VCaP (cell line): ENCODE data around the gene FBXW4.
A peak's percentile ranks its signal among the peaks of the same experiment; 100 is the strongest.

Experiments
- H3K27ac ChIP-seq: fragments of 450-650 bp; 2 replicates; pipeline ENCODE4 v1.5.1; 2017
- TF ChIP-seq, protein P1 (sequence below): fragments of 450-650 bp; conservative IDR thresholded peaks from 2 replicates; pipeline ENCODE4 v1.5.1; 2017; ENCODE audit warnings: mild to moderate bottlenecking, moderate library complexity

The FBXW4 gene

DNA sequence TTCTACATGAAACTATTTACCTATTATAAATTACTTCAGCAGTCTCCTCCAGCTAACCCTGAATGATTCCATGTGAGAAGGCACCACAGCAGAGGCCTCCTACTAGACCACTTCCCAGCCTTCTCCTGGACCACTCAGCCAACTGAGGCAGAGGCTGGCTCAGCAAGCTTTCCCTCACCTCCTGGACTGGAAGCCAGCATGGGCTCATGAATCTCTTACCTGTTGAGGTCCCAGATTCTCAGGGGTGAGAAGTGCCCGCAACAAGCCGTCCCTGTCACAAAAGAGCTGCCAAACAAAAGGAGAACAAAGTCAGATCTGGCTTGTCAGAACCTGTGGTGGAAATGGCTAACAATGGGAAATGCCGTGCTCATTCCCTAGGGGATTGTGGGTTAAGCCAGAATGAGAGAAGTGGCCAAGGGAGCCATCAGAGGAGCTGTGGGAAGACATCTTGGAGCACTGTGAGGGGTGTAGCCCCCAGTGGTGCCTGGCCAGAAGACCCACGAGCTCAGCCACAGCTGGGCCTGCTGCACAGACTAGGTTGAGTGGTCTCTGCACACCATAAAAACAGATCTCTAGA is 70.4 kb downstream of the FBXW4 start:
- no peak overlapping the region for H3K27ac ChIP-seq
- TF ChIP-seq, protein P1, sequence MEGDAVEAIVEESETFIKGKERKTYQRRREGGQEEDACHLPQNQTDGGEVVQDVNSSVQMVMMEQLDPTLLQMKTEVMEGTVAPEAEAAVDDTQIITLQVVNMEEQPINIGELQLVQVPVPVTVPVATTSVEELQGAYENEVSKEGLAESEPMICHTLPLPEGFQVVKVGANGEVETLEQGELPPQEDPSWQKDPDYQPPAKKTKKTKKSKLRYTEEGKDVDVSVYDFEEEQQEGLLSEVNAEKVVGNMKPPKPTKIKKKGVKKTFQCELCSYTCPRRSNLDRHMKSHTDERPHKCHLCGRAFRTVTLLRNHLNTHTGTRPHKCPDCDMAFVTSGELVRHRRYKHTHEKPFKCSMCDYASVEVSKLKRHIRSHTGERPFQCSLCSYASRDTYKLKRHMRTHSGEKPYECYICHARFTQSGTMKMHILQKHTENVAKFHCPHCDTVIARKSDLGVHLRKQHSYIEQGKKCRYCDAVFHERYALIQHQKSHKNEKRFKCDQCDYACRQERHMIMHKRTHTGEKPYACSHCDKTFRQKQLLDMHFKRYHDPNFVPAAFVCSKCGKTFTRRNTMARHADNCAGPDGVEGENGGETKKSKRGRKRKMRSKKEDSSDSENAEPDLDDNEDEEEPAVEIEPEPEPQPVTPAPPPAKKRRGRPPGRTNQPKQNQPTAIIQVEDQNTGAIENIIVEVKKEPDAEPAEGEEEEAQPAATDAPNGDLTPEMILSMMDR, result no peak

DNA sequence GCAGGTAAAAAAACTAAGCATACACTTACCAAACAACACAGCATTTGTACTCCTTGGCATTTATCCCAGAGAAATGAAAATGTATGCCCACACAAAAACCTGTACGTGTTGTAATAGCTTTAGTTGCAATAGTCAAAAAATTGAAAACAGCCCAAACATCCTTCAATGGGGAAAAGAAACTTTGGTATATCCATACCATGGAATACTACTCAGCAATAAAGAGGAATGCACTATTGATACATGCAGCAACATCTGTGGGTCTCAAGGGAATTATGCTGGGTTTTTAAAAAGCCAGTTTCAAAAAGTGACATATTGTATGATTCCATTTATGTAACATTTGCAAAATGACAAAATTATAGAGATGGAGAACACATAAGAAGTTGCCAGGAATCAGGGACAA is 71.4 kb downstream of the FBXW4 start:
- TF ChIP-seq, protein P1, result no peak
- H3K27ac ChIP-seq, result no peak overlapping the region

DNA sequence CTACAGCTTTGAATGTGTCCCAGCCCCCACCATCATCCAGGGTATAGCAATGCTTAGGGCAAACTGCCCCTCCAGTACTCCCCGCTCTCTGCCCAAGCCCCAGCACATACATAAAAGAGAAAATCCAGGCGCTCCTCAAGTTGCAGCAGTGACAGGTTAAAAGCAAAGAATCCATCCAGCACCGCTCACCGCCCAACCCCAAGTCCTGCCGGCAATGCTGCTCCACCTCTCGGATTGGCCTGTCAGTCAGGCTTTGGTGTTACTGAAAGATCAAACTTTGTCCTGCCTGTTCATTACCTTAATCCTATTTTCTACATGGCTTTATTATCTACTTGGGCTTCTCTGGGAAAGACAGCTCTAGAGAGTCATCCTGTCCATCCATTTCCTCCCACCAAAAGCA is 75.0 kb downstream of the FBXW4 start:
- H3K27ac ChIP-seq, result no peak overlapping the region
- TF ChIP-seq, protein P1, result no peak

DNA sequence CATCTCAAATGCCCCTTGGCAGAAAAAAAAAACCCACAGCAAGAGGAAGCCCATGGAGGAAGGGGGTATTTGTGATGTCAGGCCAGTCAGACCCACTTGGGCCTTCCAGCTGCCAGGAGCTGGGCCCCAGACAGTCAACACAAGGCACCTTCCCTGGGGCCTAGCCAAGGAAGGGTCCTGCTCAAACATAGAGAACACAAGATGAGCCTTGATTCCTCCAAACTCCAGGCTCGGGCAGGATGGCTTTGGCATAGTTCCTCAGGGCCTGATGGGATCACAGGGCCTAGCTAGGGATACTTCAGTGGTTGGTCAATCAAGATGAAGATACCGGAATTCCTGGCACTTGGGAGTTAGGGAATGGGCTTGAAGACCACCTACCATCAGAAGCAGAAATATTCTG is 76.1 kb downstream of the FBXW4 start:
- TF ChIP-seq, protein P1, result no peak

DNA sequence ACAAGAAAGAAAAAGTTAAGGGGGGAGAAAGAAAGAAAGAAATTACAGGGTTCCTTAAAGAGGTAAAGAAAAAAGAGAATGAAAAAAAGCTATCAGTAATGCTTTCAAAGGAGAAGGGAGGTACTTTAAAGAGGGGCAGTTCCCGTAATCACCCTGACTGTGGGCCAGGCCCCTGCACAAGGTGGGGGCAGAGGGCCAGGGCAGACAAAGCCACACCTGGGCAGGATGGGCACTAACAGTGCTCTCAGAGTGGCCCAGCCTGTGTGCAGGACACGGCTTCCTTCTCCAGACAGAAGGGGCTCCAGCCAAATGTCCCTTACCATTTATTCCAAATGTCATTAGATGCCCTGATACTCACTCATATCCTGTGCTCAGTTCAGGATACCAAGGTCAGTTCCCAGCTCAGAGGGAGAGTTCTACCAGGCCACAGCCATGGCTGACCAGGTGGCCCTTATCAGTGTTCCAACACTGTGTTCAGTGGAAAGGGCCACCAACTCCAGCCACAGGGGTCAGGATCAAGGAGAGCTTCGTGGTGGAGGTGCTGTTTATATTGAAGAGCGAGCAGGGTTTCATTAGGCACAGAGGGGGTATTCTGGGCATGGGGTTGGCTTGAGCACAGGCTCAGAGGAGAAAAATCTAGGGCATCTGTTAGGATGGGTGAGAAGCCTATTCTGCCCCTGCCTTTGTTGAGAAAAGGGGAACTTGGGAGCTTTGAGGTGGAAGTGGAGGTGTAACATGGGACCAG is 77.0 kb downstream of the FBXW4 start:
- peak overlapping the region; percentile 69 for H3K27ac ChIP-seq
- TF ChIP-seq, protein P1, result no peak

More for the DNA sequence above, 76.1 kb downstream of the FBXW4 start:
- H3K27ac ChIP-seq, result 0 out of 2 replicates have a peak overlapping the region, but pooled peaks have one; percentile 69

DNA sequence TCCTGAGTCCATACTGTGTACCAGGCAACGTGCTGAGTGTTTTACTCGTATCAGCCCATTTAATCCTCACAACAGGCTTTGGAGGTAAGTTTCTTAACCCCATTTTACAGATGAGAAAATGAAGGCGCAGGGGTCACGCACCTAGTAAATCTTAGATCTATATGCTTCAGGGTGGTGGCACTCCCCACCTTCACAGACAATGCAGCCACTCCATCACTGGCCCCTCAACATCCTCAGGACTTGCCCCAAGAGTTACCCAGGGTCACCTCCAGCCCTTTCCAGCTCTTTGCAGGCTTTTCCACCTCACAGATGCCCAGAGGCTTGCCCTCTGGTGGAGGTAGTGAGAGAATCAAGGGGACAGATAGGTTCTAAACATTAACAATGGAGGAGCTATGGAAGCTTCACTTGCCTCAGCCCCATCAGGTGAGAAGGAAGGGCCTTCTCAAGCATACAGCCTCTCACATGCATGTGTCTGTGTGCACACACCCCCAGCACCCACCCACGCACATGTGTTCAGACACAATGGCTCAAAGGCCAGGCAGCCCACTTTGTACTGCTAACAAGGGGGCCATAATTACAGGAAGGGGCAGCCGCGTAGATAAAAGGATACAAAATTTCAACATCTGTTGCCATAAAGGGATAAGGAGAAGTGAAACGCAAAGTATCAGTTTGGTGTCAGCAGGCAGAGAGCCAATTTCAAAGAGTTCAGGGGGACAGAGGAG is 77.7 kb downstream of the FBXW4 start:
- H3K27ac ChIP-seq, result peak overlapping the region; percentile 69
- TF ChIP-seq, protein P1, result peak; percentile 50

DNA sequence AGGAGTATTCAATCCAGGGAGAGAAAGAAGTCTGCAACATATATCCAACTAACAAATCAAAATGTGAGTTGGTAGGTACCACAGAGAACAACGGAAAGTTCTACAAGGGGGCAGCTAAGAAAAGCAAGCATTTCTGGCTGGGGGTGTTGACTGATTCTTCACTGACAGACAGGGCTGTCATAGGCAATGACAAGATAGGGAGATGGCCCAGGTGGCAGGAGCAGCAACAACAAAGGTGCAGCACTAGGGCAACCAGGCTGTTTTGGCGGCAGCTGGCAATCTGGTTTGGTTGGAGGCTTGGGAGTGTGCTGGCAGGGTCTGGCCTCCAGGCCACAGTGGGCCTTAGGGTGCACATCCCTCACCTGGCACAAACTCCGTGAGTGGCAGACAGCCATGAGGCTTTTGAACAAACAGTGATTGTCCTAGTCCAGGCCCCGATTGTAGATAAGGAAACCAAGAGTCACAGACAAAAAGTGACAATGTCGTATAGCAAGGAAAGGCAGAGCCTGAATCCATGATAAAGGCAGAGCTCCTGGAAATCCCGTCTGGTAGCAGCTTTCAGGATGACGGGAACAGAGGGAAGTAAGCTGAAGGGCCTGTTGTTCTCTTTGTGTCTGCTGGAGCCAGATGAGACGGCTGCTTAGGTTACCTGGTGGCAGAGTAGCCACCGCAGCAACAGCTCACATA is 78.4 kb downstream of the FBXW4 start:
- peak overlapping the region; percentile 69 for H3K27ac ChIP-seq
- TF ChIP-seq, protein P1, result no peak
